Endothelial cell of umbilical vein (primary cell): ENCODE results near the gene CPSF4. TPM values are rescaled to one million over a fixed set of nuclear protein-coding genes. Genes with fewer than 3 reads are reported as not detected.

ENCODE experiments used
- BruUV-seq: library from RNA; stranded (reverse); fragments of 400-500 nt; replicated peaks from 2 replicates; lab custom pipeline; 2021; lab: Mats Ljungman, UMichigan
- CTCF ChIA-PET: fragments of 300-600, 350-600 bp; sonication (Branson Sonifier 250); formaldehyde crosslinking; loops from one replicate; lab custom pipeline; 2021; ENCODE audit warnings: antibody characterized with exemption, inconsistent platforms; lab: Charles Lee
- POLR2A ChIA-PET: fragments of 300-600, 350-600 bp; sonication (Branson Sonifier 250); formaldehyde crosslinking; loops from one replicate; lab custom pipeline; 2021; ENCODE audit warnings: antibody characterized with exemption, inconsistent platforms; lab: Charles Lee
- DNase-seq: peaks from one replicate; pipeline ENCODE4 v3.0.0-alpha.2; 2011; ENCODE audit warnings: low read depth, low spot score
- FAIRE-seq: peaks from 2 replicates; lab custom pipeline; 2011; peaks lifted over from hg19 to GRCh38; lab: Jason Lieb, UNC
- H2AFZ ChIP-seq: 2 replicates; pipeline ENCODE4 v1.6.0; 2012; ENCODE audit warnings: low read depth, low read length, control low read depth, inconsistent platforms
- H3K27ac ChIP-seq: 2 replicates; pipeline ENCODE4 v1.5.1; 2011; ENCODE audit warnings: low read depth, mild to moderate bottlenecking, control low read depth, low read length, moderate library complexity; ENCODE audit not compliant: insufficient read depth
- H3K27me3 ChIP-seq, 2 experiments: 2 replicates each; pipeline versions ENCODE4 v1.6.0 to v1.6.1; 2011; ENCODE audit warnings: low read length in 2 of 2, mixed read lengths in 1 of 2; ENCODE audit not compliant: control insufficient read depth in 2 of 2, insufficient read depth in 2 of 2
- H3K36me3 ChIP-seq, 2 experiments: 2 replicates in 1 of 2; 3 replicates in 1 of 2; pipeline ENCODE4 v1.5.1; 2011; ENCODE audit warnings: low read length in 2 of 2, mild to moderate bottlenecking in 1 of 2, moderate library complexity in 1 of 2; ENCODE audit not compliant: control insufficient read depth in 2 of 2, insufficient read depth in 2 of 2; ENCODE audit errors: extremely low read depth in 1 of 2
- H3K4me1 ChIP-seq: 3 replicates; pipeline ENCODE4 v1.5.1; 2011; ENCODE audit warnings: mild to moderate bottlenecking, low read length; ENCODE audit not compliant: control insufficient read depth, insufficient read depth; ENCODE audit errors: extremely low read depth
- H3K4me2 ChIP-seq: 2 replicates; pipeline ENCODE4 v1.6.1; 2011; ENCODE audit warnings: low read length, control low read depth, mixed read lengths; ENCODE audit not compliant: insufficient read depth
- H3K4me3 ChIP-seq, 3 experiments: fragments of 200-600 bp in 1 of 3; sonication (generic), shearing (Covaris generic) in 1 of 3; replicated peaks in 1 of 3; 2 replicates each; pipeline ENCODE4 v1.5.1; 2011 to 2016; ENCODE audit warnings: control low read depth in 3 of 3, low read length in 3 of 3, mild to moderate bottlenecking in 2 of 3, inconsistent platforms in 1 of 3, low read depth in 1 of 3, moderate library complexity in 1 of 3; ENCODE audit not compliant: insufficient read depth in 1 of 3
- H3K79me2 ChIP-seq: 2 replicates; pipeline ENCODE4 v1.6.0; 2012; ENCODE audit warnings: low read length, inconsistent platforms; ENCODE audit not compliant: control insufficient read depth, insufficient read depth
- H3K9ac ChIP-seq: replicated peaks from 2 replicates; pipeline ENCODE3; 2011; ENCODE audit warnings: low read length, control low read depth; ENCODE audit not compliant: insufficient read depth; ENCODE audit errors: extremely low read depth
- H3K9me1 ChIP-seq: replicated peaks from 3 replicates; pipeline ENCODE4 v1.6.0; 2011; ENCODE audit warnings: mild to moderate bottlenecking, low read length; ENCODE audit not compliant: control insufficient read depth, insufficient read depth; ENCODE audit errors: extremely low read depth
- H3K9me3 ChIP-seq: replicated peaks from 2 replicates; pipeline ENCODE4 v1.5.1; 2012; ENCODE audit warnings: low read length, inconsistent platforms; ENCODE audit not compliant: control insufficient read depth, insufficient read depth
- H4K20me1 ChIP-seq: replicated peaks from 2 replicates; pipeline ENCODE3; 2011; ENCODE audit warnings: mild to moderate bottlenecking, low read length; ENCODE audit not compliant: control insufficient read depth, insufficient read depth; ENCODE audit errors: extremely low read depth
- EZH2 ChIP-seq: IDR thresholded peaks from 2 replicates; pipeline ENCODE4 v1.6.1; 2012; ENCODE audit warnings: borderline replicate concordance, low read depth, mild to moderate bottlenecking, moderate library complexity, low read length, inconsistent platforms; ENCODE audit not compliant: severe bottlenecking
- FOS ChIP-seq: IDR thresholded peaks from 2 replicates; pipeline ENCODE4 v1.6.1; 2011; ENCODE audit warnings: mild to moderate bottlenecking, low read length, moderate library complexity, borderline replicate concordance; ENCODE audit not compliant: insufficient read depth
- GATA2 ChIP-seq: IDR thresholded peaks from 2 replicates; pipeline ENCODE4 v1.7.0; 2011; ENCODE audit warnings: low read depth, mild to moderate bottlenecking, moderate library complexity, mixed read lengths, low read length; ENCODE audit not compliant: insufficient read length, insufficient read depth
- JUN ChIP-seq: IDR thresholded peaks from 2 replicates; pipeline ENCODE4 v1.6.1; 2011; ENCODE audit warnings: borderline replicate concordance, low read depth; ENCODE audit not compliant: insufficient read length, insufficient read depth
- MYC ChIP-seq: IDR thresholded peaks from one replicate; pipeline ENCODE4 v1.6.1; 2011; ENCODE audit warnings: mild to moderate bottlenecking, low read depth, low read length
- POLR2A ChIP-seq: IDR thresholded peaks from 2 replicates; pipeline ENCODE4 v1.6.1; 2012; ENCODE audit warnings: low read depth, mild to moderate bottlenecking, control low read depth, low read length
- POLR2AphosphoS5 ChIP-seq: IDR thresholded peaks from 2 replicates; pipeline ENCODE4 v1.6.1; 2012; ENCODE audit warnings: low read depth, mild to moderate bottlenecking, control low read depth, low read length, moderate library complexity; ENCODE audit not compliant: insufficient read depth
- dilution Hi-C: fragments of 300-500 bp; cut with MboI; formaldehyde crosslinking; loops from one replicate; pipeline ENCODE4 v1.15.0; 2019; ENCODE audit warnings: low sequenced_read_pairs; ENCODE audit not compliant: extremely low pct_ligation_motif_present
- intact Hi-C: fragments of 100-400 bp; cut with micrococcal nuclease; formaldehyde crosslinking; loops from one replicate; pipeline ENCODE4 v1.10.0; 2022
- polyA plus RNA-seq, 4 experiments: library from polyadenylated mRNA; depleted of rRNA in 3 of 4; stranded (reverse) in 3 of 4; unstranded in 1 of 4; fragments of >200 nt; gene quantifications; 2 replicates each; pipeline versions ENCODE4 v1.2.1 to v1.2.3, GENCODE V29; 2011 to 2012; ENCODE audit warnings: missing spikeins in 1 of 4
- total RNA-seq: library from RNA; stranded (reverse); gene quantifications from 2 replicates; pipeline ENCODE4 v1.2.3, GENCODE V29; 2021
- TF ChIP-seq, protein P1 (sequence below): IDR thresholded peaks from 2 replicates; pipeline ENCODE4 v1.6.1; 2011; ENCODE audit not compliant: insufficient read depth, insufficient read length
- TF ChIP-seq, protein P2 (sequence below), 2 donors: IDR thresholded peaks; 1 replicate in 1 of 2; 2 replicates in 1 of 2; pipeline ENCODE4 v1.5.1; 2011; ENCODE audit warnings: low read length in 2 of 2, mild to moderate bottlenecking in 2 of 2, moderate library complexity in 2 of 2, control low read depth in 1 of 2, inconsistent platforms in 1 of 2, low read depth in 1 of 2; ENCODE audit not compliant: insufficient read depth in 1 of 2; ENCODE audit errors: extremely low read depth in 1 of 2

The CPSF4 gene
- total and polyA plus RNA-seq, 2 donors (not counting 3 experiments of a cell fraction or from before 2014, with no cell fraction given), result 51.5 to 53.0 TPM

DNA sequence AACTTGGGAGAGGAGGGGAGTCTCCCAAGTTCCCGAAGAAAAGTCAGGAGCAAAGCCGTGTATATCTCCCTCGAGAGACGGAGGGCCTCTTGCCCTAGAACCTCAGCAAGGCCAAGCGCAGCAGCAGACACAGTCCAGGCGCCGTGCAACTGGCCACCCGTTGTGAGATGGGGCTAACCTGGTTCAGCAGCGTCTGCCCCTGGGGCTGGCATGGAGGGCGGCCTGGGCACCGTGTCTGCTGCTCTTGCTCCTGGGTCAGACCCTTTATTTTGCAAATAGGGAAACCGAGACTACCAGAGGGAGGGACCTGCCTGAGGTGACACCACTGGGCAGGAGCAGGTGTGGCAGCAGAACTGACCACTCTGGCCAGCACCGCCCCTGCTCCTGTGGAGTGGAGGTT is 13.8 kb downstream of the CPSF4 start:
- H3K36me3 ChIP-seq, result peaks cover 9 to 69% of the 10 kb centered on the region in 2 experiments
- no peak overlapping the region for H2AFZ ChIP-seq
- dilution Hi-C loops, result no loop called here
- no peaks in the 10 kb centered on the region for H4K20me1 ChIP-seq
- H3K4me1 ChIP-seq, result no peaks in the 10 kb centered on the region
- intact Hi-C loops, result no loop called here
- H3K4me3 ChIP-seq, result no peak overlapping the region
- FAIRE-seq, result no peak
- no peaks in the 10 kb centered on the region for H3K27me3 ChIP-seq
- no peak for TF ChIP-seq JUN
- TF ChIP-seq, protein P1, sequence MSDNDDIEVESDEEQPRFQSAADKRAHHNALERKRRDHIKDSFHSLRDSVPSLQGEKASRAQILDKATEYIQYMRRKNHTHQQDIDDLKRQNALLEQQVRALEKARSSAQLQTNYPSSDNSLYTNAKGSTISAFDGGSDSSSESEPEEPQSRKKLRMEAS, result no peak
- TF ChIP-seq POLR2AphosphoS5, result no peak
- no peak for TF ChIP-seq MYC
- no peak for TF ChIP-seq EZH2
- no peak for TF ChIP-seq POLR2A
- TF ChIP-seq, protein P2, sequence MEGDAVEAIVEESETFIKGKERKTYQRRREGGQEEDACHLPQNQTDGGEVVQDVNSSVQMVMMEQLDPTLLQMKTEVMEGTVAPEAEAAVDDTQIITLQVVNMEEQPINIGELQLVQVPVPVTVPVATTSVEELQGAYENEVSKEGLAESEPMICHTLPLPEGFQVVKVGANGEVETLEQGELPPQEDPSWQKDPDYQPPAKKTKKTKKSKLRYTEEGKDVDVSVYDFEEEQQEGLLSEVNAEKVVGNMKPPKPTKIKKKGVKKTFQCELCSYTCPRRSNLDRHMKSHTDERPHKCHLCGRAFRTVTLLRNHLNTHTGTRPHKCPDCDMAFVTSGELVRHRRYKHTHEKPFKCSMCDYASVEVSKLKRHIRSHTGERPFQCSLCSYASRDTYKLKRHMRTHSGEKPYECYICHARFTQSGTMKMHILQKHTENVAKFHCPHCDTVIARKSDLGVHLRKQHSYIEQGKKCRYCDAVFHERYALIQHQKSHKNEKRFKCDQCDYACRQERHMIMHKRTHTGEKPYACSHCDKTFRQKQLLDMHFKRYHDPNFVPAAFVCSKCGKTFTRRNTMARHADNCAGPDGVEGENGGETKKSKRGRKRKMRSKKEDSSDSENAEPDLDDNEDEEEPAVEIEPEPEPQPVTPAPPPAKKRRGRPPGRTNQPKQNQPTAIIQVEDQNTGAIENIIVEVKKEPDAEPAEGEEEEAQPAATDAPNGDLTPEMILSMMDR (IDR thresholded peaks at IDR 0.05; ENCODE audit: extremely low read depth in 1 of 2, insufficient read depth in 1 of 2, low read depth in 1 of 2, low read length in 2 of 2), result no peak
- TF ChIP-seq FOS, result no peak
- TF ChIP-seq GATA2, result no peak
- no peak for DNase-seq
- H3K9ac ChIP-seq, result no peak overlapping the region
- ChIA-PET CTCF (no interaction called here), POLR2A (no interaction called here)
- H3K4me2 ChIP-seq, result no peak overlapping the region
- no peaks in the 10 kb centered on the region for H3K9me1 ChIP-seq
- H3K79me2 ChIP-seq, result no peaks in the 10 kb centered on the region
- BruUV-seq, result no TSS peak
- no peak overlapping the region for H3K27ac ChIP-seq
- H3K9me3 ChIP-seq, result no peaks in the 10 kb centered on the region
